Fibroblast of gingiva (primary cell): ENCODE measurements around the gene WTAP.
"Not testable (repeated sequence)": the region's sequence is repeated elsewhere in the genome, so short reads cannot be mapped to it uniquely, and the experiment has no call there.

ENCODE experiments used
- DNase-seq: peaks from one replicate; pipeline ENCODE4 v3.0.0-alpha.2; 2011; ENCODE audit warnings: low read depth

WTAP gene

GRCh38 chr6:159726918-159727716 is at the start of gene WTAP:
Gene WTAP (plus strand): TSS chr6:159727506. CDS start chr6:159736266, 8,760 bp downstream.
- DNase-seq = peak; percentile 96

- DNase-seq = no peak
Observed at GRCh38 chr6:159677506-159678165, 49.7 kb upstream of the WTAP start.

GRCh38 chr6:159678574-159678973 is 48.7 kb upstream of the WTAP start:
- no peak for DNase-seq

GRCh38 chr6:159679091-159680077 is 47.9 kb upstream of the WTAP start:
- DNase-seq = peak; percentile 46

GRCh38 chr6:159680104-159680503 is 47.2 kb upstream of the WTAP start:
- DNase-seq = no peak

GRCh38 chr6:159681191-159681880 is 46.0 kb upstream of the WTAP start:
- DNase-seq = no peak

- no peak for DNase-seq
Observed at GRCh38 chr6:159682295-159682694, 45.0 kb upstream of the WTAP start.

GRCh38 chr6:159682810-159683209 is 44.5 kb upstream of the WTAP start:
- DNase-seq = no peak

GRCh38 chr6:159684013-159684304 is 43.3 kb upstream of the WTAP start:
- DNase-seq = no peak

- DNase-seq = no peak
Observed at GRCh38 chr6:159686040-159686439, 41.3 kb upstream of the WTAP start.

GRCh38 chr6:159686703-159687102 is 40.6 kb upstream of the WTAP start:
- DNase-seq = no peak

GRCh38 chr6:159687341-159687740 is 40.0 kb upstream of the WTAP start:
- DNase-seq = no peak

- no peak for DNase-seq
Observed at GRCh38 chr6:159688266-159688905, 38.9 kb upstream of the WTAP start.

GRCh38 chr6:159689001-159689400 is 38.3 kb upstream of the WTAP start:
- no peak for DNase-seq

- not testable (repeated sequence) for DNase-seq
Observed at GRCh38 chr6:159690135-159690534, 37.2 kb upstream of the WTAP start.

GRCh38 chr6:159691133-159691962 is 36.0 kb upstream of the WTAP start:
- peak; percentile 89 for DNase-seq

- no peak for DNase-seq
Observed at GRCh38 chr6:159691963-159692287, 35.4 kb upstream of the WTAP start.

GRCh38 chr6:159692303-159693127 is 34.8 kb upstream of the WTAP start:
- DNase-seq = no peak

GRCh38 chr6:159693128-159693893 is 34.0 kb upstream of the WTAP start, which contains the start of gene SOD2:
Gene SOD2 (minus strand): TSS chr6:159693241. CDS start chr6:159693167, 74 bp downstream.
- peak; percentile 98 for DNase-seq
